ENCODE results near the gene CSMD2. TPM values are rescaled to one million over a fixed set of nuclear protein-coding genes. Genes with fewer than 3 reads are reported as not detected.

CSMD2 gene
- total RNA-seq, 4 donors from 2014 or later, result 0.09 to 0.20 TPM; not detected in 2

- Histone ChIP-seq H3K36me3 (no peaks in the 10 kb centered on the region), H3K4me1 (no peaks in the 10 kb centered on the region), H3K27ac (no peak overlapping the region), H3K9me3 (no peaks in the 10 kb centered on the region), H3K4me3 (no peak overlapping the region), H3K27me3 (no peaks in the 10 kb centered on the region)
- ATAC-seq (no peak), DNase-seq (no peak)
- no peak for TF ChIP-seq POLR2A (IDR thresholded peaks at IDR 0.05)
- TF ChIP-seq, protein P1, sequence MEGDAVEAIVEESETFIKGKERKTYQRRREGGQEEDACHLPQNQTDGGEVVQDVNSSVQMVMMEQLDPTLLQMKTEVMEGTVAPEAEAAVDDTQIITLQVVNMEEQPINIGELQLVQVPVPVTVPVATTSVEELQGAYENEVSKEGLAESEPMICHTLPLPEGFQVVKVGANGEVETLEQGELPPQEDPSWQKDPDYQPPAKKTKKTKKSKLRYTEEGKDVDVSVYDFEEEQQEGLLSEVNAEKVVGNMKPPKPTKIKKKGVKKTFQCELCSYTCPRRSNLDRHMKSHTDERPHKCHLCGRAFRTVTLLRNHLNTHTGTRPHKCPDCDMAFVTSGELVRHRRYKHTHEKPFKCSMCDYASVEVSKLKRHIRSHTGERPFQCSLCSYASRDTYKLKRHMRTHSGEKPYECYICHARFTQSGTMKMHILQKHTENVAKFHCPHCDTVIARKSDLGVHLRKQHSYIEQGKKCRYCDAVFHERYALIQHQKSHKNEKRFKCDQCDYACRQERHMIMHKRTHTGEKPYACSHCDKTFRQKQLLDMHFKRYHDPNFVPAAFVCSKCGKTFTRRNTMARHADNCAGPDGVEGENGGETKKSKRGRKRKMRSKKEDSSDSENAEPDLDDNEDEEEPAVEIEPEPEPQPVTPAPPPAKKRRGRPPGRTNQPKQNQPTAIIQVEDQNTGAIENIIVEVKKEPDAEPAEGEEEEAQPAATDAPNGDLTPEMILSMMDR (IDR thresholded peaks at IDR 0.05 in 4 of 5, conservative IDR thresholded peaks at IDR 0.05 in 1 of 5), result no peak
- intact Hi-C loops (cut with DNase I; ENCODE audit: low total_unique reads) (no loop called here), in situ Hi-C loops (cut with MboI; ENCODE audit: low sequenced_read_pairs in 4 of 4) (loop anchor here in 1 of 4 donors (25.0 kb wide), 1 partner anchor 423 kb away; the partner anchor contains the start of gene CSMD2)
Measured at GRCh38 chr1:33738976-33739375, 426.1 kb downstream of the CSMD2 start.

DNA sequence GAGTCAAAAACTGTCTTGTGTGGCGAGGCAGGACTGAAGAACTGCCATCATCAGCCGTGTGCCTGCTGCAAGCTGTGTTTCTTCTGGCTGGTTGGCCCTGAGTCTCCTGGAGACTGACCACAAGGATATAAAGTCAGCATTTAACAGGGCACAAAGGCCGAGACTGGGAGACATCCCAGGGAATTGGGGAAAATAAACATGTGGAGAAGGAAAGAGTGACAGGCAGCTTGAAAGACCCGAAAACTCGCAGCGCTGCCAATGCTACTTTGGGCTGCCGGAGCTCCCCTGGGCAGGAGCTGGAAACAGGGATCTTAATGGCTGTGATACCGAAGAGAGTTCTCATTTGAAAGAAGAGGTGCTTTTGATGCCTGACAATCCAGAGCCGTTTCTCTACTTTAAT, 426.5 kb downstream of the CSMD2 start:
- ATAC-seq, result no peak
- TF ChIP-seq, protein P1 (IDR thresholded peaks at IDR 0.05 in 4 of 5, conservative IDR thresholded peaks at IDR 0.05 in 1 of 5), result no peak
- no peak for TF ChIP-seq POLR2A (IDR thresholded peaks at IDR 0.05)
- no peaks in the 10 kb centered on the region for H3K9me3 ChIP-seq
- H3K4me1 ChIP-seq, result no peaks in the 10 kb centered on the region
- H3K27ac ChIP-seq, result no peak overlapping the region
- no peaks in the 10 kb centered on the region for H3K27me3 ChIP-seq
- intact Hi-C loops (cut with DNase I; ENCODE audit: low total_unique reads) (no loop called here), in situ Hi-C loops (cut with MboI; ENCODE audit: low sequenced_read_pairs in 4 of 4) (loop anchor here in 1 of 4 donors (25.0 kb wide), 1 partner anchor 424 kb away; the partner anchor contains the start of gene CSMD2)
- H3K4me3 ChIP-seq, result no peak overlapping the region
- DNase-seq, result no peak
- no peaks in the 10 kb centered on the region for H3K36me3 ChIP-seq

GRCh38 chr1:33736496-33736895, 428.5 kb downstream of the CSMD2 start:
- TF ChIP-seq POLR2A (IDR thresholded peaks at IDR 0.05), result no peak
- TF ChIP-seq, protein P1 (IDR thresholded peaks at IDR 0.05 in 4 of 5, conservative IDR thresholded peaks at IDR 0.05 in 1 of 5), result no peak
- H3K27ac ChIP-seq, result no peak overlapping the region
- H3K4me3 ChIP-seq, result no peak overlapping the region
- H3K9me3 ChIP-seq, result no peaks in the 10 kb centered on the region
- ATAC-seq (no peak), DNase-seq (no peak)
- in situ Hi-C loops (cut with MboI; ENCODE audit: low sequenced_read_pairs in 4 of 4), result loop anchor here in 1 of 4 donors (25.0 kb wide), 1 partner anchor 426 kb away; the partner anchor contains the start of gene CSMD2
- H3K36me3 ChIP-seq, result no peaks in the 10 kb centered on the region
- H3K27me3 ChIP-seq, result no peaks in the 10 kb centered on the region
- no peaks in the 10 kb centered on the region for H3K4me1 ChIP-seq
- intact Hi-C loops (cut with DNase I; ENCODE audit: low total_unique reads), result no loop called here

- no peaks in the 10 kb centered on the region for H3K9me3 ChIP-seq
- ATAC-seq, result no peak
- in situ Hi-C loops (cut with MboI; ENCODE audit: low sequenced_read_pairs in 4 of 4), result loop anchor here in 1 of 4 donors (25.0 kb wide), 1 partner anchor 427 kb away; the partner anchor contains the start of gene CSMD2
- intact Hi-C loops (cut with DNase I; ENCODE audit: low total_unique reads), result no loop called here
- no peak for DNase-seq
- H3K27ac ChIP-seq, result no peak overlapping the region
- H3K4me1 ChIP-seq, result no peaks in the 10 kb centered on the region
- H3K36me3 ChIP-seq, result no peaks in the 10 kb centered on the region
- TF ChIP-seq, protein P1 (IDR thresholded peaks at IDR 0.05 in 4 of 5, conservative IDR thresholded peaks at IDR 0.05 in 1 of 5), result no peak
- TF ChIP-seq POLR2A (IDR thresholded peaks at IDR 0.05), result no peak
- H3K4me3 ChIP-seq, result no peak overlapping the region
- no peaks in the 10 kb centered on the region for H3K27me3 ChIP-seq
Measured at GRCh38 chr1:33735624-33736023, 429.4 kb downstream of the CSMD2 start.

- ATAC-seq (no peak), DNase-seq (no peak)
- Histone ChIP-seq H3K9me3 (no peaks in the 10 kb centered on the region), H3K4me3 (no peak overlapping the region), H3K4me1 (no peaks in the 10 kb centered on the region), H3K27ac (no peak overlapping the region), H3K27me3 (no peaks in the 10 kb centered on the region), H3K36me3 (no peaks in the 10 kb centered on the region)
- in situ Hi-C loops (cut with MboI; ENCODE audit: low sequenced_read_pairs in 4 of 4) (loop anchor here in 1 of 4 donors (25.0 kb wide), 1 partner anchor 435 kb away; the partner anchor contains the start of gene CSMD2), intact Hi-C loops (cut with DNase I; ENCODE audit: low total_unique reads) (no loop called here)
- TF ChIP-seq, protein P1 (IDR thresholded peaks at IDR 0.05 in 4 of 5, conservative IDR thresholded peaks at IDR 0.05 in 1 of 5), result no peak
- TF ChIP-seq POLR2A (IDR thresholded peaks at IDR 0.05), result no peak
Measured at GRCh38 chr1:33727310-33727709, 437.7 kb downstream of the CSMD2 start.

All from gastrocnemius medialis (tissue), 4 donors.